Measurements from ENCODE around the gene APC2. TPM values are rescaled to one million over a fixed set of nuclear protein-coding genes. Genes with fewer than 3 reads are reported as not detected.

APC2 gene
- total and polyA plus RNA-seq, 12 donors: 0.06 to 12.9 (median 0.77) TPM

GRCh38 chr19:1433119-1434039 is 16.5 kb upstream of the APC2 start:
- Histone ChIP-seq H3K36me3 (replicated peaks in 1 of 2) (peaks cover 0 to 72% of the 10 kb centered on the region in 2 donors), H3K27me3 (no peaks in the 10 kb centered on the region), H3K27ac (no peak overlapping the region), H3K4me1 (replicated peaks in 1 of 2) (peaks cover 8 to 14% of the 10 kb centered on the region in 2 donors), H3K4me3 (no peak overlapping the region), H3K9me3 (replicated peaks in 1 of 3) (no peaks in the 10 kb centered on the region)
- intact Hi-C loops (cut with DNase I): loop anchor here in 1 of 2 donors (10.0 kb wide), 1 partner anchor 159 kb away; the partner anchor contains the start of gene FAM174C
- WGBS, 4 donors: 82 to 91% (median 86%) methylated on average over 15 to 47 of the region's 47 CpGs
- no peak for DNase-seq
- TF ChIP-seq, protein P1, sequence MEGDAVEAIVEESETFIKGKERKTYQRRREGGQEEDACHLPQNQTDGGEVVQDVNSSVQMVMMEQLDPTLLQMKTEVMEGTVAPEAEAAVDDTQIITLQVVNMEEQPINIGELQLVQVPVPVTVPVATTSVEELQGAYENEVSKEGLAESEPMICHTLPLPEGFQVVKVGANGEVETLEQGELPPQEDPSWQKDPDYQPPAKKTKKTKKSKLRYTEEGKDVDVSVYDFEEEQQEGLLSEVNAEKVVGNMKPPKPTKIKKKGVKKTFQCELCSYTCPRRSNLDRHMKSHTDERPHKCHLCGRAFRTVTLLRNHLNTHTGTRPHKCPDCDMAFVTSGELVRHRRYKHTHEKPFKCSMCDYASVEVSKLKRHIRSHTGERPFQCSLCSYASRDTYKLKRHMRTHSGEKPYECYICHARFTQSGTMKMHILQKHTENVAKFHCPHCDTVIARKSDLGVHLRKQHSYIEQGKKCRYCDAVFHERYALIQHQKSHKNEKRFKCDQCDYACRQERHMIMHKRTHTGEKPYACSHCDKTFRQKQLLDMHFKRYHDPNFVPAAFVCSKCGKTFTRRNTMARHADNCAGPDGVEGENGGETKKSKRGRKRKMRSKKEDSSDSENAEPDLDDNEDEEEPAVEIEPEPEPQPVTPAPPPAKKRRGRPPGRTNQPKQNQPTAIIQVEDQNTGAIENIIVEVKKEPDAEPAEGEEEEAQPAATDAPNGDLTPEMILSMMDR (IDR thresholded peaks at IDR 0.05): no peak
- no peak for TF ChIP-seq POLR2A (IDR thresholded peaks at IDR 0.05)

DNA sequence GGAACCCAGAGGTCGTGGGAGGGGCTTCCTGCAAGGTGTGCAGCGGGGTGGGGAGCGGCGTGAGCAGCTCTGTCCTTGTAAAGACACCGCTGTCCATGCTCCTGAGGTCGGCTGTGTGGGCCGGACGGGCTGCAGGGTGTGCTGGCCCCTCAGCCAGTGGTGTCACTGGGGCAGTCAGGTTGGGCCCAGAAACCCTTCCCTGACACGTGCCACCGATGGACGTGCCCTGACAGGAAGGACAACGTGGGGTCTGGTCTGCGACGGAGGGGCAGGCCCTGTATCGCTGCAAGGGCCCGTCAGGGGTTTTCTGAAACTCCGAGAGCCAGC is 15.9 kb upstream of the APC2 start:
- WGBS, 4 donors: 90 to 96% (median 93%) methylated on average over 5 to 17 of the region's 17 CpGs

GRCh38 chr19:1434577-1435060 is 15.3 kb upstream of the APC2 start:
- intact Hi-C loops (cut with DNase I): loop anchor here in 1 of 2 donors (10.0 kb wide), 1 partner anchor 160 kb away; the partner anchor contains the start of gene FAM174C
- Histone ChIP-seq H3K4me1 (replicated peaks in 1 of 2) (peaks cover 7 to 10% of the 10 kb centered on the region in 2 donors), H3K27ac (no peak overlapping the region), H3K9me3 (replicated peaks in 1 of 3) (no peaks in the 10 kb centered on the region), H3K4me3 (no peak overlapping the region), H3K27me3 (no peaks in the 10 kb centered on the region), H3K36me3 (replicated peaks in 1 of 2) (peaks cover 0 to 62% of the 10 kb centered on the region in 2 donors)
- DNase-seq: no peak
- 75 to 86% (median 81%) methylated on average over 14 to 39 of the region's 39 CpGs for WGBS, 4 donors
- TF ChIP-seq, protein P1 (IDR thresholded peaks at IDR 0.05): no peak
- no peak for TF ChIP-seq POLR2A (IDR thresholded peaks at IDR 0.05)

More for the DNA sequence above, 15.9 kb upstream of the APC2 start:
- Histone ChIP-seq H3K4me3 (no peak overlapping the region), H3K36me3 (replicated peaks in 1 of 2) (peaks cover 0 to 65% of the 10 kb centered on the region in 2 donors), H3K9me3 (replicated peaks in 1 of 3) (no peaks in the 10 kb centered on the region), H3K27me3 (no peaks in the 10 kb centered on the region), H3K27ac (no peak overlapping the region), H3K4me1 (replicated peaks in 1 of 2) (peaks cover 4 to 10% of the 10 kb centered on the region in 2 donors)
- TF ChIP-seq, protein P1 (IDR thresholded peaks at IDR 0.05): no peak
- no peak for TF ChIP-seq POLR2A (IDR thresholded peaks at IDR 0.05)
- intact Hi-C loops (cut with DNase I): loop anchor here in 1 of 2 donors (10.0 kb wide), 1 partner anchor 159 kb away; the partner anchor contains the start of gene FAM174C
- no peak for DNase-seq

- peaks cover 9 to 14% of the 10 kb centered on the region in 2 donors for H3K4me1 ChIP-seq (replicated peaks in 1 of 2)
- H3K9me3 ChIP-seq (replicated peaks in 1 of 3): no peaks in the 10 kb centered on the region
- intact Hi-C loops (cut with DNase I): loop anchor here in 1 of 2 donors (10.0 kb wide), 1 partner anchor 161 kb away; the partner anchor contains the start of gene FAM174C
- H3K27ac ChIP-seq: no peak overlapping the region
- no peak for TF ChIP-seq POLR2A (IDR thresholded peaks at IDR 0.05)
- TF ChIP-seq, protein P1 (IDR thresholded peaks at IDR 0.05): no peak
- no peaks in the 10 kb centered on the region for H3K27me3 ChIP-seq
- WGBS, 4 donors: 85 to 89% (median 88%) methylated on average over 17 to 21 of the region's 21 CpGs
- H3K36me3 ChIP-seq (replicated peaks in 1 of 2): peaks cover 0 to 62% of the 10 kb centered on the region in 2 donors
- no peak for DNase-seq
- H3K4me3 ChIP-seq: no peak overlapping the region
These were observed 14.4 kb upstream of the APC2 start for GRCh38 chr19:1435378-1435989.
